ENCODE measurements around the gene PLCH2.
A peak's percentile ranks its signal among the peaks of the same experiment; 100 is the strongest.

PLCH2 gene

DNA sequence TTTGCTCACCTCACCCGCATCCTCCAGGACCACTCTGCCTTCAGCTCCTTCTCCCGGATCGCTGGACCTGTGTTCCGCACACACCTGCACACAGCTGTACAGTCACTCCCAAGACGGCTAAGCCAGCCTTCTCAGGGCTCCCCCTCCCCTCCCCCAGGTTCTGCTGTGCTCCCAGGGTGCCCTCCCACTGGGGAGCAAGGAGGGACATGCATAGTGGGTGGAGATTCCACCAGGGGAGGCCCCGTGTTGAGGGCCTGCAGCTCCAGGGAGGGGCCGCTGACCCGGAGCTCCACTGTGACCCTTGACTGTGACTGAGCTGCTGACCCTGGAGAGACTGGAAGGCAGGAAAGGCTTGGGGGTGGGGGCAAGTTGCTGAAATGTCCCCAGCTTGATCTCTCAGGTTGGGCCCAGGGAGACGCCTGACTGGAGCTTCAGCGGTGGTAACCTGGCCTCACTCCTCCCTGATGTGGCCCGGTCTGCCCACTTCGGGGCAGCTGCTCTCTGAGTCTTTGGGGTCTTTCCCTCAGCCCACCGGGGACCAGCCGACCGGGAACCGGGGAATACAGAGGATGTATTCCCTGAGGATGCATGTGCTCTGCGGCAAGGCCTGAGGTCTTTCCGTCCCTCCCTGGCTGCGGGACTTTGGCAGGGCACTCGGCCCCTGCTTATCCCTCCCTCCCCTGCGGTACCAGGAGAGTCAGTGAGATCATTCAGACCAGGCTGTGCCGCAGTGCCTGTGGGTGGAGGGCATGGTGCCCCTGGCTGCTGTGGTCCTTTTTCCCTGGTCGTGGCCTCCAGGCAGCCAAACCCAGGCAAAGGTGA is 28.6 kb upstream of the PLCH2 start:
- Mint-ChIP-seq H3K27ac (no peak overlapping the region), H3K9me3 (no peaks in the 10 kb centered on the region), H3K36me3 (ENCODE audit: low read depth) (no peaks in the 10 kb centered on the region), H3K4me3 (peak overlapping the region in 1 of 3 experiments; percentile 10), H3K4me1 (no peaks in the 10 kb centered on the region), H3K27me3 (ENCODE audit: low read depth) (peaks cover 47% of the 10 kb centered on the region)
- TF ChIP-seq CTCF (IDR thresholded peaks at IDR 0.05; ENCODE audit: unreplicated experiment in 3 of 3): no peak

- no peaks in the 10 kb centered on the region for H3K36me3 Mint-ChIP-seq (ENCODE audit: low read depth)
- no peaks in the 10 kb centered on the region for H3K9me3 Mint-ChIP-seq
- H3K4me3 Mint-ChIP-seq: no peak overlapping the region
- H3K4me1 Mint-ChIP-seq: no peaks in the 10 kb centered on the region
- H3K27me3 Mint-ChIP-seq (ENCODE audit: low read depth): peaks cover 46% of the 10 kb centered on the region
- no peak for TF ChIP-seq CTCF (IDR thresholded peaks at IDR 0.05; ENCODE audit: unreplicated experiment in 3 of 3)
- H3K27ac Mint-ChIP-seq: no peak overlapping the region
These were observed 28.0 kb upstream of the PLCH2 start for GRCh38 chr1:2448098-2448445.

DNA sequence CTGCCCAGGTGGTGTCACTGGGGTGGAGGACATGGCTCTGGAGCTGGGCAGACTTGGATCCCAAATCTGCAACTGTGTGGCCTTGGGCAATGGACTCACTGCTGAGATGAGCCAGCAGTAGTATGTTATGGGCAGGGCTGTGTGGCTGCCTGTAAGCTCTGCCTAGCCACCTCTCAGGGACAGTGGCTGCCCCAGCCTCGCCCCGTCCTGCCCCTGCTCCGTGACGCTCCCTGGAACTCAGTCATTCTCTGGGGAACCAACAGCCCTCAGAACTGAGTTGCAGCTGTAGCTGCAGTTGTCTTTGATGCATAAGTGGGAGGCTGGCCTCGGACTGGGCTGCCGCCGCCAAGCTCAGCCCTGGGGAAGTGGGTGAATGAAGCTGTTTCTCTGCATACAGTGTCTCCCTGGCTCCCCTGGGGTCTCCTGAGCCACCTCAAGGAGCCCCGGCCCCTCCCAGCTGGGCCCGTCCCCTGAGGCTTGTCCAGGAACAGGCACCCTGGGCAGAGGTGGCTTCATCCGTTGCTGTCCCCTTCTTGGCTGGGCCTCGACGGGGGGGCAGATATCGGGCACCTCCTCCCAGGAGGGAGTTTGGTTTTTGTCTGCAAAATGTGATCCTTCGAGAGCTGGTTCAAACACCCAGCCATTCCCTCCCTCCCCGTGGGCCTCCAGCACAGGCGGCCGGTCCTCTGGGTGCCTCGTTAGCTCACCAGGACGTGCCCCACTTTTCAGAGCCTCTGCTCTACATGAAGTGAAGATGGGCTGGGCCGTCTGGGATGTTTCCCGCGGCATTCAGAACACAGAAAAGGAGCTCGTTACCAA is 26.2 kb upstream of the PLCH2 start:
- no peaks in the 10 kb centered on the region for H3K36me3 Mint-ChIP-seq (ENCODE audit: low read depth)
- no peak for TF ChIP-seq CTCF (IDR thresholded peaks at IDR 0.05; ENCODE audit: unreplicated experiment in 3 of 3)
- H3K4me3 Mint-ChIP-seq: no peak overlapping the region
- no peak overlapping the region for H3K27ac Mint-ChIP-seq
- H3K27me3 Mint-ChIP-seq (ENCODE audit: low read depth): peaks cover 39% of the 10 kb centered on the region
- H3K9me3 Mint-ChIP-seq: no peaks in the 10 kb centered on the region
- H3K4me1 Mint-ChIP-seq: no peaks in the 10 kb centered on the region

DNA sequence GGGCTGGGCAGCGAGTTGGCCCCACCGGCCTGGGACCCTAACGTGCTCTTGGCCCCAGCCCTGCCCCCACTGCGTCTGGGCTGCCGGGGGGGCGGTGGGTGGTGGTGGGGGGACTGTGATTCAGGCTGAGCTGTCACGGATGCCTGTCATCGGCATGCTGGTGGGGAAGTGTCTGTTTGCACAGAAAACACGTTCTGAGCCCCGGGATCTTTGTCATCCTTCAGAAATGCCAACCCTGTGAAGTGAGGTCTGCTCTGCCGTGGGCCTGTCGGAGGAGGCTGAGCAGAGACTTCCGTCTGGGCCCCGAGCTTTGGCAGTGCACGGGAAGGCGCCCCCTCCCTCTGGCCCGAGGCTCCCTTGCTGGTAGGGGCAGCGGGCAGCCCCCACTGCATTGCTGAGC is 24.3 kb upstream of the PLCH2 start:
- no peak overlapping the region for H3K4me3 Mint-ChIP-seq
- no peaks in the 10 kb centered on the region for H3K4me1 Mint-ChIP-seq
- H3K27me3 Mint-ChIP-seq (ENCODE audit: low read depth): peaks cover 22% of the 10 kb centered on the region
- no peaks in the 10 kb centered on the region for H3K9me3 Mint-ChIP-seq
- no peak overlapping the region for H3K27ac Mint-ChIP-seq
- no peak for TF ChIP-seq CTCF (IDR thresholded peaks at IDR 0.05; ENCODE audit: unreplicated experiment in 3 of 3)
- H3K36me3 Mint-ChIP-seq (ENCODE audit: low read depth): no peaks in the 10 kb centered on the region

- Mint-ChIP-seq H3K36me3 (ENCODE audit: low read depth) (no peaks in the 10 kb centered on the region), H3K9me3 (no peaks in the 10 kb centered on the region), H3K27me3 (ENCODE audit: low read depth) (peaks cover 22% of the 10 kb centered on the region), H3K4me3 (no peak overlapping the region), H3K27ac (no peak overlapping the region), H3K4me1 (no peaks in the 10 kb centered on the region)
- TF ChIP-seq CTCF (IDR thresholded peaks at IDR 0.05; ENCODE audit: unreplicated experiment in 3 of 3): no peak
These were observed 23.7 kb upstream of the PLCH2 start for GRCh38 chr1:2452201-2452931.

Data from nephron (organoid).